ENCODE data around the gene GSPT1.

DNA sequence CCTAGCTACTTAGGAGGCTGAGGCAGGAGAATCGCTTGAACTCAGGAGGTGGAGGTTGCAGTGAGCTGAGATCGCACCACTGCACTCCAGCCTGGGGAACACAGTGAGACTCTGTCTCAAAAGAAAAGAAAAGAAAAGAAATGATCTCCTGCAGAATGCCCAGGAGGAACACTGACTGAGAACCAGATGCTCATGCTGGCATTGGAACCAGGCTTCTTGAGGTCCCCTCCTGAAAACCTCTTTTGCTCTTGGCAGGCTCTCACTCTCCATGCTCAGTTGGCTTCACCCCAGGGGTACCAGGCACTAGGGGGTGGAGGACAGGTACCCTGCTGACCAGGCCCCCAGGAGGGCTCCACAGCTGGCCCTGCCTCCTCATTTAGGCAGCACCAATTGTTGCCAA lies 40.8 kb upstream of the GSPT1 start:
- no peak for TF ChIP-seq RBM15 (IDR thresholded peaks at IDR 0.05; ENCODE audit: insufficient read depth, low read length)
- TF ChIP-seq, protein P1, sequence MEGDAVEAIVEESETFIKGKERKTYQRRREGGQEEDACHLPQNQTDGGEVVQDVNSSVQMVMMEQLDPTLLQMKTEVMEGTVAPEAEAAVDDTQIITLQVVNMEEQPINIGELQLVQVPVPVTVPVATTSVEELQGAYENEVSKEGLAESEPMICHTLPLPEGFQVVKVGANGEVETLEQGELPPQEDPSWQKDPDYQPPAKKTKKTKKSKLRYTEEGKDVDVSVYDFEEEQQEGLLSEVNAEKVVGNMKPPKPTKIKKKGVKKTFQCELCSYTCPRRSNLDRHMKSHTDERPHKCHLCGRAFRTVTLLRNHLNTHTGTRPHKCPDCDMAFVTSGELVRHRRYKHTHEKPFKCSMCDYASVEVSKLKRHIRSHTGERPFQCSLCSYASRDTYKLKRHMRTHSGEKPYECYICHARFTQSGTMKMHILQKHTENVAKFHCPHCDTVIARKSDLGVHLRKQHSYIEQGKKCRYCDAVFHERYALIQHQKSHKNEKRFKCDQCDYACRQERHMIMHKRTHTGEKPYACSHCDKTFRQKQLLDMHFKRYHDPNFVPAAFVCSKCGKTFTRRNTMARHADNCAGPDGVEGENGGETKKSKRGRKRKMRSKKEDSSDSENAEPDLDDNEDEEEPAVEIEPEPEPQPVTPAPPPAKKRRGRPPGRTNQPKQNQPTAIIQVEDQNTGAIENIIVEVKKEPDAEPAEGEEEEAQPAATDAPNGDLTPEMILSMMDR (IDR thresholded peaks at IDR 0.05 in 2 of 3, conservative IDR thresholded peaks at IDR 0.05 in 1 of 3; ENCODE audit: insufficient read depth in 2 of 3, low read depth in 1 of 3, low read length in 3 of 3): no peak
- no peak for TF ChIP-seq HMG20B (CRISPR knock-in tag; IDR thresholded peaks at IDR 0.05)
- TF ChIP-seq RFX5 (IDR thresholded peaks at IDR 0.05; ENCODE audit: low read depth, low read length): no peak
- TF ChIP-seq, protein P2, sequence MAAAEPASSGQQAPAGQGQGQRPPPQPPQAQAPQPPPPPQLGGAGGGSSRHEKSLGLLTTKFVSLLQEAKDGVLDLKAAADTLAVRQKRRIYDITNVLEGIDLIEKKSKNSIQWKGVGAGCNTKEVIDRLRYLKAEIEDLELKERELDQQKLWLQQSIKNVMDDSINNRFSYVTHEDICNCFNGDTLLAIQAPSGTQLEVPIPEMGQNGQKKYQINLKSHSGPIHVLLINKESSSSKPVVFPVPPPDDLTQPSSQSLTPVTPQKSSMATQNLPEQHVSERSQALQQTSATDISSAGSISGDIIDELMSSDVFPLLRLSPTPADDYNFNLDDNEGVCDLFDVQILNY (CRISPR knock-in tag; IDR thresholded peaks at IDR 0.05): no peak
- TF ChIP-seq, protein P3, sequence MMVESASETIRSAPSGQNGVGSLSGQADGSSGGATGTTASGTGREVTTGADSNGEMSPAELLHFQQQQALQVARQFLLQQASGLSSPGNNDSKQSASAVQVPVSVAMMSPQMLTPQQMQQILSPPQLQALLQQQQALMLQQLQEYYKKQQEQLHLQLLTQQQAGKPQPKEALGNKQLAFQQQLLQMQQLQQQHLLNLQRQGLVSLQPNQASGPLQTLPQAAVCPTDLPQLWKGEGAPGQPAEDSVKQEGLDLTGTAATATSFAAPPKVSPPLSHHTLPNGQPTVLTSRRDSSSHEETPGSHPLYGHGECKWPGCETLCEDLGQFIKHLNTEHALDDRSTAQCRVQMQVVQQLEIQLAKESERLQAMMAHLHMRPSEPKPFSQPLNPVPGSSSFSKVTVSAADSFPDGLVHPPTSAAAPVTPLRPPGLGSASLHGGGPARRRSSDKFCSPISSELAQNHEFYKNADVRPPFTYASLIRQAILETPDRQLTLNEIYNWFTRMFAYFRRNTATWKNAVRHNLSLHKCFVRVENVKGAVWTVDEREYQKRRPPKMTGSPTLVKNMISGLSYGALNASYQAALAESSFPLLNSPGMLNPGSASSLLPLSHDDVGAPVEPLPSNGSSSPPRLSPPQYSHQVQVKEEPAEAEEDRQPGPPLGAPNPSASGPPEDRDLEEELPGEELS (CRISPR knock-in tag; IDR thresholded peaks at IDR 0.05; ENCODE audit: borderline replicate concordance): no peak
- no peak for TF ChIP-seq ZNF175 (CRISPR knock-in tag; IDR thresholded peaks at IDR 0.05; ENCODE audit: low read depth)
- no peak for TF ChIP-seq ZNF212 (CRISPR knock-in tag; IDR thresholded peaks at IDR 0.05)
- no peak for TF ChIP-seq JUN (IDR thresholded peaks at IDR 0.05; ENCODE audit: borderline replicate concordance, low read depth, low read length)
- no peak for TF ChIP-seq JUN (CRISPR knock-in tag; IDR thresholded peaks at IDR 0.05; ENCODE audit: borderline replicate concordance)
- TF ChIP-seq FOXA3 (CRISPR knock-in tag; conservative IDR thresholded peaks at IDR 0.05 in 1 of 2, IDR thresholded peaks at IDR 0.05 in 1 of 2): no peak

Measured in K562 (cell line).